ENCODE measurements around the gene TGIF2LX. TPM values are rescaled to one million over a fixed set of nuclear protein-coding genes. Genes with fewer than 3 reads are reported as not detected.
"Not testable (repeated sequence)": the region's sequence is repeated elsewhere in the genome, so short reads cannot be mapped to it uniquely, and the experiment has no call there.

TGIF2LX gene
- total RNA-seq (2011; cell fraction: chromatin; rRNA removed; ENCODE audit: low replicate concordance), result not detected in 2 replicates
- not detected in 2 replicates for total RNA-seq (2011; cell fraction: nucleolus; rRNA removed)
- not detected in 2 replicates for total RNA-seq (2011; cell fraction: nucleoplasm; rRNA removed)
- total RNA-seq (2014; rRNA removed), result not detected in 2 replicates
- total RNA-seq (2014; rRNA removed; fragmentation: Illumina TruSeq; extraction: Trizol), result not detected in 2 replicates
- not detected in 2 replicates for total RNA-seq (2015; rRNA removed; fragmentation: Illumina TruSeq; extraction: Trizol)
- total RNA-seq (2021), result not detected in 2 replicates
- polyA plus RNA-seq (2011; rRNA removed), result not detected in 2 replicates
- not detected in 2 replicates for polyA plus RNA-seq (2011; cell fraction: cytosol; rRNA removed)
- polyA plus RNA-seq (2011; cell fraction: nucleus; rRNA removed), result not detected in 2 replicates
- not detected in 2 replicates for polyA plus RNA-seq (2012)
- not detected in 2 replicates for polyA plus RNA-seq (2014; fragmentation: Illumina TruSeq; extraction: Trizol)
- not detected for polyA plus RNA-seq (2014; fragmentation: Nextera tagmentation; extraction: Ambion mirVana)
- not detected in 2 replicates for polyA plus RNA-seq (2014; rRNA removed)
- polyA minus RNA-seq (2011; rRNA and poly(A)+ RNA removed), result not detected in 2 replicates
- not detected in 2 replicates for polyA minus RNA-seq (2011; cell fraction: cytosol; rRNA and poly(A)+ RNA removed)
- not detected in 2 replicates for polyA minus RNA-seq (2011; cell fraction: nucleus; rRNA and poly(A)+ RNA removed)
- not detected for Bru-seq, nascent RNA
- not detected for BruChase-seq, experiment 1, labeled RNA remaining after a 2-hour chase
- not detected for BruChase-seq, experiment 2, labeled RNA remaining after a 6-hour chase
- long read RNA-seq, experiment 1, result 0 reads
- long read RNA-seq, experiment 2, result 0 reads
- long read RNA-seq, experiment 3, result 0 reads

DNA sequence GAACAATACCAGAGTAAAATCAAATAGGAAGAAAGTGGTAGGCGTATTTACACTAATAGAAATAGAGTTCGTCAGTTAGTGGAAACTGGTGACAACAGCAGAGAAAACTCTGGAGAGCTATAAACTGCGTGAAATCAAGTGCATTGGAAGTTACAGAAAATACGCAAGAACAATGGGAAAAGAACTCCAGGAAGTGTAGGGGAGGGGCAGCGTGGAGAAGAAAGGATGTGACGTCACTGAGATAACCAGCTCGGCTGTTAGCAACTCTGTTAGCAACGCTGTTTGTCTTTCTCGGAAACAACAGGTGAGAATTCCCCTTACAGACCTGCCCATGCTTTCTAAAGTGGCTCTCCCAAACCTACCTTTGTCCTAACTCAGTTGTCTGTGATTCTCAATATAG, at the start of gene TGIF2LX:
Gene TGIF2LX, plus strand, starts transcription at position 244 of the 400 bp plus-strand sequence. CDS start 178 bp downstream, outside the sequence.
- H3K4me2 ChIP-seq (ENCODE audit: insufficient read depth, low read length); H3K27me3 ChIP-seq (ENCODE audit: control insufficient read depth in 2 of 2, insufficient read depth in 2 of 2, low read length in 2 of 2); H3K36me3 ChIP-seq (ENCODE audit: control insufficient read depth, insufficient read depth, low read length); intact Hi-C loops (cut with micrococcal nuclease); H3K9me1 ChIP-seq (ENCODE audit: control insufficient read depth, insufficient read depth, low read length); POLR2A ChIA-PET; DNase-seq (ENCODE audit: extremely low read depth in 1 of 4, low spot score in 3 of 4); H3K27ac ChIP-seq (ENCODE audit: extremely low read depth, low read depth, low read length); H3K4me1 ChIP-seq (replicated peaks in 1 of 2; ENCODE audit: control insufficient read depth in 2 of 2, insufficient read depth in 2 of 2, low read length in 2 of 2); H4K20me1 ChIP-seq (replicated peaks; ENCODE audit: control insufficient read depth, insufficient read depth, low read length); H3K9ac ChIP-seq (ENCODE audit: insufficient read depth in 1 of 2, low read depth in 2 of 2, low read length in 2 of 2); ATAC-seq; BruUV-seq (replicated peaks); in situ Hi-C loops (cut with MboI); H2AFZ ChIP-seq (ENCODE audit: low read depth, low read length); H3K4me3 ChIP-seq; H3K79me2 ChIP-seq (ENCODE audit: control insufficient read depth, insufficient read depth, low read length); CTCF ChIA-PET (ENCODE audit: low intra/inter-chr PET ratio); H3K9me3 ChIP-seq (replicated peaks; ENCODE audit: control insufficient read depth, insufficient read depth, low read depth, low read length); FAIRE-seq: not testable (repeated sequence)
- WGBS (ENCODE audit: insufficient coverage, low coverage, missing lambda C conversion rate), result 2% methylated on average over 9 of the region's 9 CpGs

DNA sequence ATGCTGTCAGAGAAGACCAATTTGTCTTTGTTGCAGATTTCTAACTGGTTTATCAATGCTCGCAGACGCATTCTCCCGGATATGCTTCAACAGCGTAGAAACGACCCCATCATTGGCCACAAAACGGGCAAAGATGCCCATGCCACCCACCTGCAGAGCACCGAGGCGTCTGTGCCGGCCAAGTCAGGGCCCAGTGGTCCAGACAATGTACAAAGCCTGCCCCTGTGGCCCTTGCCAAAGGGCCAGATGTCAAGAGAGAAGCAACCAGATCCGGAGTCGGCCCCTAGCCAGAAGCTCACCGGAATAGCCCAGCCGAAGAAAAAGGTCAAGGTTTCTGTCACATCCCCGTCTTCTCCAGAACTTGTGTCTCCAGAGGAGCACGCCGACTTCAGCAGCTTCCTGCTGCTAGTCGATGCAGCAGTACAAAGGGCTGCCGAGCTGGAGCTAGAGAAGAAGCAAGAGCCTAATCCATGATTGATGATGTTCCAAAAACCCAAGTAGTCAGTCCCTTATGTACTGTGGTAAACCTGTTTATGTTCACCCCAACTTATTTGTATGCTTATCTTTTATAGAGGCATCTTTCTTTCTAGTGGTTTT, 728 bp downstream of the TGIF2LX start:
- H2AFZ ChIP-seq (ENCODE audit: low read depth, low read length); H3K4me2 ChIP-seq (ENCODE audit: insufficient read depth, low read length); H4K20me1 ChIP-seq (replicated peaks; ENCODE audit: control insufficient read depth, insufficient read depth, low read length); FAIRE-seq; BruUV-seq (replicated peaks); H3K4me1 ChIP-seq (replicated peaks in 1 of 2; ENCODE audit: control insufficient read depth in 2 of 2, insufficient read depth in 2 of 2, low read length in 2 of 2); POLR2A ChIA-PET; H3K36me3 ChIP-seq (ENCODE audit: control insufficient read depth, insufficient read depth, low read length); ATAC-seq; intact Hi-C loops (cut with micrococcal nuclease); H3K9ac ChIP-seq (ENCODE audit: insufficient read depth in 1 of 2, low read depth in 2 of 2, low read length in 2 of 2); H3K4me3 ChIP-seq; H3K9me1 ChIP-seq (ENCODE audit: control insufficient read depth, insufficient read depth, low read length); H3K9me3 ChIP-seq (replicated peaks; ENCODE audit: control insufficient read depth, insufficient read depth, low read depth, low read length); H3K79me2 ChIP-seq (ENCODE audit: control insufficient read depth, insufficient read depth, low read length); CTCF ChIA-PET (ENCODE audit: low intra/inter-chr PET ratio); H3K27ac ChIP-seq (ENCODE audit: extremely low read depth, low read depth, low read length); DNase-seq (ENCODE audit: extremely low read depth in 1 of 4, low spot score in 3 of 4); in situ Hi-C loops (cut with MboI); H3K27me3 ChIP-seq (ENCODE audit: control insufficient read depth in 2 of 2, insufficient read depth in 2 of 2, low read length in 2 of 2): not testable (repeated sequence)
- WGBS (ENCODE audit: insufficient coverage, low coverage, missing lambda C conversion rate), result 0% methylated on average over 5 of the region's 18 CpGs

DNA sequence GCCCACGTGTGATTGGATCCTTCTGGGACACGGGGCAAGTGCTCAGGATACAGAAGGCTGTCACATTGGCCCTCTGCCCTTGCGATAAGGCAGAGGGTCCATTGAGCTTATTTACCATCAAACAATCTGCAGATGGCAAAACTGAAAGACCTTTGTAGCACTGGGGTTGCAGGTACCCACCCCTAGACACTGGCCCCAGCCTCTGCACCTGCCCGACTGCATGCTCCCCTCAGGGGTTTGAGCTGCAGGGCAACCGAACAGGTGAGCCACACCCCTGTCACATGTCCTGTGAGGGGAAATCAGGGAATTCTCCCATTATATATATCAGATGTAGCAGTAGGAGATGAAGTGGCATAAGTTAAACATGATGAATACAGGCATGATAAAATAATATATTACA, 21.4 kb downstream of the TGIF2LX start:
- H3K27me3 ChIP-seq (ENCODE audit: control insufficient read depth in 2 of 2, insufficient read depth in 2 of 2, low read length in 2 of 2); H2AFZ ChIP-seq (ENCODE audit: low read depth, low read length); POLR2A ChIA-PET; H3K4me3 ChIP-seq; H3K27ac ChIP-seq (ENCODE audit: extremely low read depth, low read depth, low read length); H3K4me2 ChIP-seq (ENCODE audit: insufficient read depth, low read length); CTCF ChIA-PET (ENCODE audit: low intra/inter-chr PET ratio); H3K9ac ChIP-seq (ENCODE audit: insufficient read depth in 1 of 2, low read depth in 2 of 2, low read length in 2 of 2); H3K4me1 ChIP-seq (replicated peaks in 1 of 2; ENCODE audit: control insufficient read depth in 2 of 2, insufficient read depth in 2 of 2, low read length in 2 of 2); H3K79me2 ChIP-seq (ENCODE audit: control insufficient read depth, insufficient read depth, low read length); BruUV-seq (replicated peaks); H4K20me1 ChIP-seq (replicated peaks; ENCODE audit: control insufficient read depth, insufficient read depth, low read length); intact Hi-C loops (cut with micrococcal nuclease); in situ Hi-C loops (cut with MboI); H3K9me3 ChIP-seq (replicated peaks; ENCODE audit: control insufficient read depth, insufficient read depth, low read depth, low read length); DNase-seq (ENCODE audit: extremely low read depth in 1 of 4, low spot score in 3 of 4); H3K9me1 ChIP-seq (ENCODE audit: control insufficient read depth, insufficient read depth, low read length); FAIRE-seq; ATAC-seq; H3K36me3 ChIP-seq (ENCODE audit: control insufficient read depth, insufficient read depth, low read length): not testable (repeated sequence)
- WGBS (ENCODE audit: insufficient coverage, low coverage, missing lambda C conversion rate), result 0% methylated on average over 2 of the region's 5 CpGs
